ENCODE results near the gene SLC6A11.

SLC6A11 gene

DNA sequence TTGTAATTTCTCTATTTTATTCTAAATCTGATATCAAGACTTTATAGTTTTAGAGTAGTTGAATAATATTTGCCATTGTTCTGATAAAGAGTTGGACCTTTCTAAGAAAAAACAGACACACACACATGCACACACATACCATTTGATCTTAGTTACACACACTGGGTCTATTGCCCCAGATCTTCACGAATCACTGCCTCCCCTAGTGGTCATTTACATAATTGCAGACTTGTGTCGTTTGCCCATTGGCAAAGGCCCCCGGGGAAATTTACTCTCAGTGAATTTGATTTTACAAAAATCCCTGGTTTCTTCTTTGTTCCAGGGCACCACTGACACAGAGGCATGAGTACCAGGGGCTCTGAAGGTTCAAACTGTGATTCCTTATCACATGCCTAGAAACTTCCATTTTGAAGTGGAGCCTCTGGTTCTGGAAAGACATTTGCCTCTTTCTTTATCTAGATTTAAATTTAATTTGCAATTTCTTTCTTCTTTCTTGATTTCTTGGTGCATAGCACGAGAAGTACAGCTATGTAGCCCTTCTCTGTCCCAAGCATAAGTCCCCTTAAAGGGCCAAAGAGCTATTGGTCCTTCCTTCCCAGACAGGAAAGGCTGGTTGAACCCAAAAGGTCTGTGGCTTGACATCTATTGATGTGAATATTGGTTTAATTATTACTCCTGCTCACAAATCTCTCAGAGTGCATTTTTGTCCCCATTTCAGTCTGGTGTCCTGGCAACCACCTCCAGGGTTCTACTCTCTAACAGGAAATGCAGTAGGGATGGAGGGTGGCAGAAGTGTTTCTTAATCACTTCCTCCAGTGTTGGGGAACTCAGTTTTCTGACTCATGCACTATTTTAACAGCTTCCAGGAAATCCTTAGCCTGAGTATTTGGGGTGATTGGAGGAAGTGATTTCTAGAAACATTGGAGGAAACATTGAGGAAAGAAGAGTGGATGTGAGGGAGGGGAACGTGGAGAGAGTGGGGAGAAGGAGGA, 32.4 kb upstream of the SLC6A11 start:
- peak in 25 of 42 donors; percentile 27 to 85 (median 50) for DNase-seq

GRCh38 chr3:10786640-10787039, 29.4 kb upstream of the SLC6A11 start:
- no peak for DNase-seq

More for the DNA sequence above, 32.4 kb upstream of the SLC6A11 start:
- intact Hi-C loops (cut with DNase I): no loop called here

GRCh38 chr3:10788451-10788850, 27.6 kb upstream of the SLC6A11 start:
- no peak for DNase-seq
- intact Hi-C loops (cut with DNase I): no loop called here

More at GRCh38 chr3:10786640-10787039, 29.4 kb upstream of the SLC6A11 start:
- intact Hi-C loops (cut with DNase I): no loop called here

GRCh38 chr3:10790713-10791112, 25.3 kb upstream of the SLC6A11 start:
- intact Hi-C loops (cut with DNase I): no loop called here
- DNase-seq: no peak

GRCh38 chr3:10792208-10792607, 23.8 kb upstream of the SLC6A11 start:
- peak in 1 of 42 donors; percentile 8 for DNase-seq
- intact Hi-C loops (cut with DNase I): no loop called here

DNA sequence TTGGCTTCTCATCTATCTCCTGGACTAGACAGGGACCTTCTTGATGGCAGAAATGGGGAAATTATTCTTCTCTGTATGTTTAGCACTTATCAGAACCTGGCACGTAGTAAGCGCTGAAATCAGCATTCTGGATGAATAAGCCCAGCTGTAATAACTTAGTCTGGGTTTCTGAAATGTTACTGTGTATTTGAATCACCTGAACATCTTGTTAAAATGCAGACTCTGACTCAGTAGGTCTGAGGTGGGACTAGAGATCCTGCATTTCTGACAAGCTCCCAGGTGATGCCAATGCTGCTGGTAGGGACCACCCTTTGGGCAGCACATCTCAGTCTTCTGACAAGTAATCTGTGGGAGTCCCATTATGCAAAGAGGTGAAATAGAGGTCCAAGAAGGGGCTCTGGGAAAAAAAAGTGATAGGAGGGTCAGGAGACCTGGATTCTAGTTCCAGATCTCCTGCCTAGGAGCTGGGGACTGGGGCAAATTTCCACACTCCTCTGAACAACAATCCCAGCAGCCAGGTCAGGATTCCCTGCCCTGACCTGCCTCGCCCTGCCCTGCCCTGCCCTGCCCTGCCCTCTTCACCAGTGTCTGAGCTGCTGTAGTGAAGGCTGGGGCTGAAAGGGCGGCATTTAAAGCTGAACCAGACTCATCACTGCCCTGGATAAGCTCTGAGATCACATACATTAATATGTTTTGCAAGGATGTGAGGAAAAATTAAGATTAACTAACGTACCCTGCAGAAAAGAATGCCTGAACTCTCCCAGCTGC, 17.2 kb upstream of the SLC6A11 start:
- intact Hi-C loops (cut with DNase I): no loop called here
- DNase-seq: peak in 1 of 42 donors; percentile 13

DNA sequence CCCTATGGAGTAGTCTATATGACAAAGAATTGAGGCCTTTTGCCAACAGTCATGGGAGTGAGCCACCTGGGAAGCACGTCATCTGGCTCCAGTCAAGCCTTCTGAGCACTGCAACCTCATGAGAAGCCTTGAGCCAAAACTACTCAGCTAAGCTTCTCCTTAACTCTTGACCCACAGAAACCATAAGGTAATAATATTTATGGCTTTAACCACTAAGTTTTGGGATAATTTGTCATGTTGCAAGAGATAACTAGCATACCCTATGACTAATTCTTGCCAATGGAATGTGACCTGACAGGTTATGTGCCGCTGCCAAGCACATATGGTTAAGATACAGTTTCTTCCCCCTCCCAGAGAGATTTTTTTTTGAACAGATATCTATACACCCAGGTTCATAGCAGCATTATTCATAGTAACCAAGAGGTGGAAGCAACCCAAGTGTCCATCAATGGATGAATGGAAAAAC, 11.8 kb upstream of the SLC6A11 start:
- intact Hi-C loops (cut with DNase I): no loop called here
- DNase-seq: no peak

DNA sequence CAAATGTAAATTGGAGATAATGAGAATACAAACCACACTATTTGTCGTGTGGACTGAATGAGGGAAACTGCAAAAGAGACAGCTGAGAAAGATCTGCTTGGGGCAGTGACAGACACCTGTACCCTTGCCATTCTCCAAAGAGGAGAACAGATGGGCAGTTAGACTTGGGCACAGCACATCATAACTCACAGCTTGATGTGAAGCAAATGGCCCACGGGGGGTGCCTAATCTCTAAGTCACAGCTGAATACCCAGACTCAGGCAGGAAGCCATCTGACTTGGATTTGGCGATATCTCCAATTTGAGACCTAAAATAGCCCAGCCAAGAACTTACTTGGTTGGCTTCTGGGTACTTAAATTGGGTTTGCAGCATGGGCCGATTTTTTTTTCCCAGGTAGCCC, 10.0 kb upstream of the SLC6A11 start:
- intact Hi-C loops (cut with DNase I): no loop called here
- DNase-seq: no peak

GRCh38 chr3:10808130-10808735, 7.8 kb upstream of the SLC6A11 start:
- intact Hi-C loops (cut with DNase I): no loop called here
- no peak for DNase-seq

- intact Hi-C loops (cut with DNase I): no loop called here
- DNase-seq: no peak
Measured at GRCh38 chr3:10808974-10809373, 7.1 kb upstream of the SLC6A11 start.

DNA sequence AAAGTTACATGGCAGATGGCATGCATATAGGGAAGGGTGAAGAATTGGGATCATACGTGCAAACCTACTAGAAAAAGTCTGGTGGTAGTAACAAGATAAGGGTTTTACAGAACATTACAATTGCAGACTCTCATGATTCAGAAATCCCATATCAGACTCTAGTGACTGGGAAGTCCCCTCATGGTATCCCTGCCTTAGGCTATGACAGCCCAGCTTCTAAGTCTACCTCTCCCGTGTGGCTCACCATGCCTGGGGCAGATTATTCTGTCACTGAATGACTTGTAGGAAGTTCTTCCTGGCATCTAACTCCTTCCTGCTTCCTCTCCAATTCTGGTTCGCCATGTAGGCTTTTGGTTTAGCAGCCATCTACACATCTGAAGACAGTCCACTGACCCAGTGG, 5.7 kb upstream of the SLC6A11 start:
- intact Hi-C loops (cut with DNase I): no loop called here
- DNase-seq: no peak

DNA sequence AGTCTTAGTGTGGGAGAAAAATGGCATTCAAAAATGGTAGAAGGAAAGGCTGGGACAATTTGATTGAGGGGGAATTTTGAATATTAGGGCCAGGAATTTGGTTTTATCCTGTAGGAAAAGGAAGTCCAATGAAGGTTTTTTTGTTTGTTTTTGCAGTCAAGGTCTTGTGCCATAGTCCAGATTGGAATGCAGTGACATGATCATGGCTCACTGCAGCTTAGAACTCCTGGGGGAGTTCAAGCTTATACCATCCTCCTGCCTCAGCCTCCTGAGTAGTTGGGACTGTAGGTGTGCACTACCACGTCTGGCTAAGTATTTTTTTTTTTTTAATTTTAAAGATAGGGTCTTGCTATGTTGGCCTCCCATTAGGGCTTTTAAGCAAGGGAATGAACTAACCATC, 2.6 kb upstream of the SLC6A11 start:
- intact Hi-C loops (cut with DNase I): no loop called here
- no peak for DNase-seq

- intact Hi-C loops (cut with DNase I): no loop called here
- DNase-seq: no peak
Measured at GRCh38 chr3:10814623-10815022, 1.4 kb upstream of the SLC6A11 start.

DNA sequence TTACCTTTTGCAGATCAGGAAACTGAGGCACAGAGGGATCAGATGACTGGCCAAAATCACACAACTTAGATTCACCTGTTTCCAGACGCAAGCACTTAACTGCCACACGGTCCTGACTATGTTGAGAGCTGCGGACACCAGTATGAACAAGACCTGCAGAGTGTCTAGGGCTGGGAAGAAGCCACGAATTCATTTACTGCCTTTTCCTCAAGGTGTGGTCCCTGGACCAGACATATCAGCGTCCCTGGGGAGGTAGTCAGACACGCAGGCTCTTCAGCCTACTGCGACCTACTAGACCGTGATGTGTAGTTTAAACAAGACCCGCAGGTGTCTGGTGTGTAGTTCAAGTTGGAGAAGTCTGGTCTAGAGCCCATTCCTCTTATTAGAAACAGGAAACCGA, 541 bp upstream of the SLC6A11 start:
- DNase-seq: no peak
- intact Hi-C loops (cut with DNase I): no loop called here

DNA sequence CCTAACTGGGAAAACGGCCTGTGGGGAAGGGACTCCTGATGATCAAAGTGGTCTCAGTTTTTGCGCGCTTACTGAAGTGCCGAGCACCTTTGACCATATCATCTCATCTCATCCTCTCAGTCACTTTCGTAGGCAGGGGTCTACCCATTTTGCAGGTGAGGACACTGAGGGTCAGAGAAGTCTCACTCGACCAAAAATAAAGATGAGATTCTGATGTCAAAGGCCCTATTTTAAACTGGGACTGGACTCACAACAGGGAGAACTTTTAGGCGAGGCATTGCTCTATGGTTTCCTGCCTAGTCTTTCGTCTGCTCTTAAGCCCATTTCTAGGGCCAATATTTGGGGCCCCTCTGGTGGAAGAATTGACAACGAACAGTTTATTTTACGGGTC, 830 bp downstream of the SLC6A11 start:
- DNase-seq: no peak
- intact Hi-C loops (cut with DNase I): no loop called here

DNA sequence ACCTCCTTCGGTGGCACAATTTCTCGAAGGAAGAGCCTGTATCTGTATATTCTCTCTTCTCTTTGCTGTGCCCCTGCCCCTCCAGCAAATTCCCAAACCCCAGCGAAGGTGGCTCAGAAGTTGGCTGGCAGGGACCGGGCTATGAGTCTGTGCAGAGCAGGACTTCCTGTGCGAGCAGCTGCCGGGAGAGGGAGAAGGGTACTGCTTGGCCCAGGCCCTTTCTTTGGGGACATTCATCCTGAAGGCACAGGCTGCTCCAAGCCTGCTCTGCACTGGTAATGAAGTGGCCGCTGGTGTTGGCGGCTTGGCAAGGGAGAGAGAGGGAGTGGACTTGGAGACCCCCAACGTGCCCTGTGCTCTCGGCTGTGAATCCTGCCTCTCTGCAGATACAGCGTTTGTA, 1.5 kb downstream of the SLC6A11 start:
- DNase-seq: peak in 35 of 42 donors; percentile 4 to 75 (median 40)
- intact Hi-C loops (cut with DNase I): no loop called here

DNA sequence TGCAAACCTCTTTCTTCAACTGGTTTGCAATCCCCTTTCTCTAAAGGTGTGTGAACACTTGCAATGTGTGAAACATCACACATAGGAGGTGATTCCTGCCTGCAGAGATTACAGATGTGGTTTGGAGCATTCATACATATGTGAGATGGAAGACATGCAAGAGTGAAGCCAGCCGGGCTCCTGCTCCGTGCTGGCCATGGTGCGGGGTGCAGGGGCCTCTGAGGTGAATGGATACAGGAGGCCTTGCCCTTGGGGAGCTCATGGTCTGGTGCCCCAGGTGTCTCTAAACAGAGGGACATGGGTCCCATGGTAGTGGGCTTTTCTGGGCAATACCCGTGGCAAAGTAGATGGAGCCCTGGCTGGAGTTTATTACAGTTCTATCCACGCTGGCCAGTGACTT, 6.0 kb downstream of the SLC6A11 start:
- DNase-seq: no peak

GRCh38 chr3:10822708-10823515, 6.9 kb downstream of the SLC6A11 start:
- DNase-seq: no peak
- intact Hi-C loops (cut with DNase I): no loop called here

More for the DNA sequence above, 6.0 kb downstream of the SLC6A11 start:
- intact Hi-C loops (cut with DNase I): no loop called here

DNA sequence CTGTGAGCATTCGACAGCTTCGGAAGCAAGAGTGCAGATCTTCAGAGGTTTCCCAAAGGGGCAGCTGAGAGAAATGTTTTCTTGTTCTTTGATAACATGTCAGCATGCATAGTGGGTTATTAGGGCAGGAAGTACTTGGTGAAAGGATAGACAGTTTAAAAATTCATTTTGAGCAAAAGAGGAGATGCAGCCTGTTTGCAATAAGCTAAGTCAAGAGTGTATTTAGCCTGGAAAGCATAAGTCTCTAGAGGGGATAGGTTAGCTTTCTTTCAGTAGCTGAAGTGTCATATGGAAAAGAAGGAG, 7.4 kb downstream of the SLC6A11 start:
- intact Hi-C loops (cut with DNase I): no loop called here

More for the DNA sequence above, 7.4 kb downstream of the SLC6A11 start:
- DNase-seq: no peak

Data from head of caudate nucleus (tissue), 42 donors.